ENCODE measurements around the gene CHTF18. TPM values are rescaled to one million over a fixed set of nuclear protein-coding genes. Genes with fewer than 3 reads are reported as not detected.
"Not testable (repeated sequence)": the region's sequence is repeated elsewhere in the genome, so short reads cannot be mapped to it uniquely, and the experiment has no call there.

CHTF18 gene
- total RNA-seq, 1 donor from 2014 or later, result 6.6 TPM

GRCh38 chr16:819336-820043 lies 31.1 kb downstream of the CHTF18 start:
- DNase-seq (no peak), ATAC-seq (no peak)
- intact Hi-C loops (cut with micrococcal nuclease), result no loop called here

DNA sequence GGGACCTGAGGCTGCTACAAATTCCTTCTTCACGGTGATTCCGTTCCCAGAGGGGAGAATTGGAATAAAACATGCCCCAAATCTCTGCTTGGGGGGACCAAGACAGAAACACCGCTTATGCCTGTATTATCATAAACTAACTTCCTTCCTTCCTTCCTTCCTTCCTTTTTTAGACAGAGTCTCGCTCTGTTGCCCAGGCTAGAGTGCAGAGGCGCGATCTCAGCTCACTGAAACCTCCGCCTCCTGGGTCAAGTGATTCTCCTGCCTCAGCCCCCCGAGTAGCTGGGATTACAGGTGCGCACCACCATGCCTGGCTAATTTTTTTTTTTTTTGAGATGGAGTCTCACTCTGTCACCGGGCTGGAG lies 31.6 kb downstream of the CHTF18 start:
- intact Hi-C loops (cut with micrococcal nuclease); DNase-seq; ATAC-seq: not testable (repeated sequence)

DNA sequence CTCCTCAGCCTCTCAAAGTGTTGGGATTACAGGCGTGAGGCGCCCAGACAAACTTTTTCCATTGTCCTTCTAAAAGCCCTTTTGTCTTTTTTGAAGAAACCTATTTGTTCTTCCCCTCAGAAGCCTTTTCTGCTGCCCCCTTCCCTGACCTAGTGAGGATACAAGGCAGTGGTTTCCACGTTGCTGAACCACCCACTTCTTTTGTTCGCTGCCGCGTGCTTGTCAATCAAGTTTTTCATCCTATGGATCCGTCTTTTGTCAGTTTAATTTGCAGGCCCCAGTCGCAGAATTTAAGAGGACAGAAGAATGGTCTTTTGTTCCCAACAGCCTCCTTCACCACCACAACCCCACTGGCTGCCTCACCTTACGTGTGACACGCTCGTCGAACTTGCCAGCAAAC lies 32.3 kb downstream of the CHTF18 start:
- intact Hi-C loops (cut with micrococcal nuclease), result no loop called here
- DNase-seq, result no peak
- no peak for ATAC-seq

DNA sequence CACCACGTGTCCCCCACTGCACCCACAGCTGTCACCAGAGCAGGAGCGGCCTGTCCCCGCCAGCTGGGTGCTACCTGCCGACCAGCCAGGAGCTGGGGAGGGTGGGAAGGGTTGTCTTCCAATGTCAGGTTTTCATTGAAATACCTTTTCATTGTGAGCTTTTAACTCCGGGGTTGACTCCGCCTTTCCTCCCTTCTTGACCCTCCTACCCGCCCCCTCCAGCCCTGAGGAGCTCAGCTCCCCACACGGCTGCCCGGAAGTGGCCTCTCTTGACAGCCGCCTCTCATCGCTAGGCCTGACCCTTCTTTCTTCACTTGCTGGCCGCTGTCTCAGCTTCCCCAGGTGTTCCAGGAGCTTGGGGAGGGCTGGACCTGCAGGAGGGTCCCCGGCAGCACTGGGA lies 33.3 kb downstream of the CHTF18 start:
- DNase-seq (no peak), ATAC-seq (no peak)
- intact Hi-C loops (cut with micrococcal nuclease), result no loop called here

GRCh38 chr16:822174-822908 lies 33.9 kb downstream of the CHTF18 start:
- ATAC-seq, result no peak
- intact Hi-C loops (cut with micrococcal nuclease), result no loop called here
- DNase-seq, result no peak

DNA sequence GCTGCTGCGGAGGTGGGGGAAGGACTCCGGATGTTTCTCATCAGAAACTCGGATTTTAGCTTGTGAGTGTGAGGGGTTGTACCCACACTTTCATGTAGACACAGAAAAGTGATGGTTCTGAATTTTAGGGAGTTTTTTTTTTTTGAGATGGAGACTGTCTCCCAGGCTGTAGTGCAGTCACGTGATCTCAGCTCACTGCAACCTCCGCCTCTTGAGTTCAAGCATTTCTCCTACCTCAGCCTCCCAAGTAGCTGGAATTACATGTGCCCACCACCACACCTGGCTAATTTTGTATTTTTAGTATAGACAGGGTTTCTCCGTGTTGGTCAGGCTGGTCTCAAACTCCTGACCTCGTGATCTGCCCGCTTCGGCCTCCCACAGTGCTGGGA lies 34.5 kb downstream of the CHTF18 start:
- DNase-seq (no peak), ATAC-seq (no peak)
- intact Hi-C loops (cut with micrococcal nuclease), result no loop called here

- DNase-seq (no peak), ATAC-seq (no peak)
- intact Hi-C loops (cut with micrococcal nuclease), result no loop called here
Observed at GRCh38 chr16:824194-824593, 35.8 kb downstream of the CHTF18 start.

- DNase-seq (no peak), ATAC-seq (no peak)
- intact Hi-C loops (cut with micrococcal nuclease), result no loop called here
Observed at GRCh38 chr16:824601-825000, 36.2 kb downstream of the CHTF18 start.

DNA sequence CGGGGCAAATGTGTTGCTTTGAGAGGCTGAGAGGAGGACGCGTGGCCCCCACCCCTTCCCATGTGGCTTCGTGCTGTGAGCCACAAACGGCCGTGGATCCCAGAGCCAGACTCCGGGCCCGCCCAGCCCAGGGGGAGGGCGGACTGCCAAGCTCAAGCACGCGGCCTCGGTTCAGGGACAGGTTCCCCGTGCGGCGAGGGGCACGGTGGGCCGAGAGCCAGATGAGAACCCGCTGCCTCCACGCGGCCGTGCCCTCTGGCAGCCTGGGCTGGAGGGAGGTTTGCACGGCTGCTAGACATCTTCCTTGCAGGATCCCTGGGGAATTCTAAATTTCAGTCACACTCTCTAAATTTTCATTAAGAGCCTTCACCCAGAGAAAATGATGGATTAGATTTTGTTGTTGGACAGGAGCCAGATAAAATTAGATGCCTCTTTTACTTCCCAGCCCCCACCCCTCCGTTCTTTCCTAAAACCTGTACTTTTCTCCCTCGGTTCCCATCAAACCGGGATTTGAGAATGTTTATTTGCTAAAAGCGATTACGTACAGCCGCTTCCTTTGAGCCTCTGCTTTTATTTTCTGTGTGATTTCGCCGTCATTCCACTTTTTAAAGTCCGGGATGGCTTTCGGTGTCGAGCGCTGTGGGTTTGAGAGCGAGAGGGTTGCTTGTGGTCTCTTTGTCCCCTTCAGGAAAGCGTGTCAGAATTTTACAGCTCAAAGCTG lies 37.1 kb downstream of the CHTF18 start:
- intact Hi-C loops (cut with micrococcal nuclease), result no loop called here

GRCh38 chr16:827513-827912 lies 39.1 kb downstream of the CHTF18 start:
- intact Hi-C loops (cut with micrococcal nuclease), result no loop called here
- ATAC-seq (no peak), DNase-seq (no peak)

More for the DNA sequence above, 37.1 kb downstream of the CHTF18 start:
- ATAC-seq (no peak), DNase-seq (no peak)

GRCh38 chr16:828891-829290 lies 40.5 kb downstream of the CHTF18 start:
- DNase-seq, result no peak
- intact Hi-C loops (cut with micrococcal nuclease), result no loop called here
- ATAC-seq, result no peak

DNA sequence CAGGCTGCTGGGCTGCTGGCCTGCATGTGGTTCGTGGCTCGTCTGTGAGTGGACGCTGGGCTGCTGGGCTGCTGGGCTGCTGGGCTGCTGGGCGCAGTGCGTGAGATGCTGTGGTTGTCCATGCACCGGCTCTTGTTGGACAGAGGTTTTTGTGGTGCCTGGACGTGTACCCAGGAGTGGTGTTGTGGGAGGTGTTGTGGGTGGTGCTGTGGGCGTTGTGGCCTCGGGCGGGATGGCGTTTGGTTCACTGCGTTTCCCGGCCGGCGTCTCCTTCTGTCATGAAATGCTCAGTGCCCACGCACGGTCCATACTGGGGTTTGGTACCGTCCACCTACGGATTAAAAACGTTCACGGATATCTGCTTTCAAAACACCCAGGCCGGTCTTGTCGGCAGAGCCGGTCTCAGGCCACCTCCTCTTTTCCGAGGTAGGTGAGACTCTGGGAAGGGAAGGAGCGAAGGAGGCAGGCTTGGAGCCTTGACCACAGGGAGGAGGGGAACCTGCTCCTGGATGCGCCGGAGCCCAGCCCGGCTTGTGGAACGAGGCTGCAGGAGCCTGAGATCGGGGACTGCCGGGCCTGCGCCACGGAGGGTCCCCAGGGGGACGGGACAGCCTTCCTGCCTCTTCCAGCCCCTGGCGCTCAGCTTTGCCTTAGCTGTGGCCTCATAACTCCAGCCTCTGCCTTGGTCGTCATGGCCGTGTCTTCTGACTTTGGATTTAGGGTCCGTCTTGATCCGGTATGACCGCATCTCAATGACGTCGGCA lies 41.9 kb downstream of the CHTF18 start:
- intact Hi-C loops (cut with micrococcal nuclease), result no loop called here
- no peak for DNase-seq
- ATAC-seq, result no peak

- ATAC-seq (no peak), DNase-seq (no peak)
- intact Hi-C loops (cut with micrococcal nuclease), result no loop called here
Observed at GRCh38 chr16:830871-831570, 42.6 kb downstream of the CHTF18 start.

GRCh38 chr16:831571-832413 lies 43.4 kb downstream of the CHTF18 start:
- ATAC-seq (no peak), DNase-seq (no peak)
- intact Hi-C loops (cut with micrococcal nuclease), result no loop called here

DNA sequence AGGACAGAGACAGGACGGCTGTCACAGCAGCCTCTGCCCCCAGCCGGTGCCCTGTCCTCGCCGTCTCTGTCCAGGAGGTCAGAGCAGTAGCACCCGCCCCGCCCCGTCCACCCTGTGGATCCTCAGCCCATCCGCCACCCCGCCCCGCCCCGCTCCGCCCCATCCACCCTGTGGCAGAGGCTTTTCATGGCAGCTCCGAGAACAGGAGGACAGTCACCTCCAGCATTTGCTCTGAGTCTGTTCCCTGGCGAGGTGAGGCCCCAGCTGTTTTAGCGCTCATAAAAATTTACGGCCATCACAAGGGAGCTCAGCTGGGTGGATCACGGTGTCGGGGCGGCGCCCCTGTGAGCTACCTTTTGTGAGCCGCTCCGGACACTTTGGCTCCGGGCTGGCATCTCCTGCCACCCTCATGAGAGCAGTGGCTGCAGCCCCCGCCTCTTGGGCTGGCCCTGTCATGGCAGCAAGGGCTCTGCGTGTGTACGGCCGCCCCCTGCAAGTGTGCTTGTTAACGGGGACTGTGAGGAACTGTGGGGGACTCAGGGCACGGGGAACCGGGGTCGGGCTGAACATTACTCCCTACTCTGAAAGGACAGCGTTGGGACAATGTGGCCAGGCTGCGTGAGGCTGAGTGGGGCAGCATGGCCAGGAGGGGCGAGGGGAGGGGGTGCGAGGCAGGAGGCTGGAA lies 44.4 kb downstream of the CHTF18 start:
- intact Hi-C loops (cut with micrococcal nuclease), result no loop called here
- DNase-seq, result no peak

GRCh38 chr16:833411-833810 lies 45.0 kb downstream of the CHTF18 start:
- intact Hi-C loops (cut with micrococcal nuclease), result no loop called here

More for the DNA sequence above, 44.4 kb downstream of the CHTF18 start:
- ATAC-seq, result no peak

GRCh38 chr16:835373-835772 lies 47.0 kb downstream of the CHTF18 start:
- ATAC-seq, result no peak
- intact Hi-C loops (cut with micrococcal nuclease), result no loop called here
- DNase-seq, result no peak

More at GRCh38 chr16:833411-833810, 45.0 kb downstream of the CHTF18 start:
- ATAC-seq (no peak), DNase-seq (no peak)

DNA sequence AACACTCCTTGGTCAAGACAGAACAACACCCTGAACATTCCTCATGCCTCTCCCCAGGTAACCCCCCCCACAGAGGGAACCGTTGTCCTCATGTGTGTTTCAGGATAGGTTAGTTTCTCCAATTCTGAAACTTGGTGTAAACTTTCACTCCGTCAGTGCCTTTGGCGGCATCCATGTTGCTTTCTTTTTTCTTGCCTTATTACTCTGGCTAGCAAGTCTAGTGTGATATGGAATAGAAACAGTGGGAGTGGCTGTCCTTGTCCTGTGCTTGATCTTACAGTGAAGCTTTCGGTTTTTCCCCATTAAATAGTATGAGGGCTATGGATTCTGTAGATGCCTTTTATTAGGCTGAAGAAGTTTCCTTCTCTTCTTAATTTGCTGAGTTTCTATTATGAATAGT lies 47.8 kb downstream of the CHTF18 start:
- ATAC-seq, result no peak
- no peak for DNase-seq
- intact Hi-C loops (cut with micrococcal nuclease), result no loop called here

Measured in left ventricle myocardium superior (tissue), 1 donor.